Ascending aorta (tissue), 2 donors: ENCODE data around the gene CREB3L2. TPM values are rescaled to one million over a fixed set of nuclear protein-coding genes. Genes with fewer than 3 reads are reported as not detected.

ENCODE experiments used
- DNase-seq, 2 donors: peaks; one replicate each; pipeline ENCODE4 v3.0.0-alpha.2; 2019; ENCODE audit warnings: low spot score in 2 of 2
- H3K27ac ChIP-seq, 2 donors: fragments of 200-600 bp; sonication (generic); one replicate each; pipeline ENCODE4 v1.5.1; 2016 to 2017; ENCODE audit warnings: mild to moderate bottlenecking in 1 of 2
- H3K27me3 ChIP-seq: fragments of 200-600 bp; sonication (generic); one replicate; pipeline ENCODE4 v1.5.1; 2017
- H3K36me3 ChIP-seq, 2 donors: fragments of 200-600 bp; sonication (generic); one replicate each; pipeline ENCODE4 v1.5.1; 2016
- H3K4me1 ChIP-seq, 2 donors: fragments of 200-600 bp; sonication (generic); one replicate each; pipeline ENCODE4 v1.5.1; 2016 to 2017; ENCODE audit warnings: mild to moderate bottlenecking in 1 of 2
- H3K4me3 ChIP-seq, 2 donors: fragments of 200-600 bp; sonication (generic); one replicate each; pipeline ENCODE4 v1.5.1; 2016 to 2017; ENCODE audit warnings: mild to moderate bottlenecking in 1 of 2
- H3K9me3 ChIP-seq, 2 donors: fragments of 200-600 bp; sonication (generic); one replicate each; pipeline ENCODE4 v1.5.1; 2016
- CTCF ChIP-seq, 3 experiments: fragments of 200-600 bp in 2 of 3; fragments of 450-650 bp in 1 of 3; sonication (generic) in 2 of 3; IDR thresholded peaks; one replicate each; pipeline ENCODE4 v1.5.1; 2016 to 2019; ENCODE audit warnings: antibody characterized with exemption in 3 of 3, mild to moderate bottlenecking in 1 of 3, moderate library complexity in 1 of 3
- intact Hi-C: fragments of 100-400 bp; cut with DNase I; formaldehyde crosslinking; loops from one replicate; pipeline ENCODE4 v1.15.1; 2023
- total RNA-seq: library from RNA; depleted of rRNA; stranded (reverse); fragments of >200 nt; gene quantifications from one replicate; pipeline ENCODE4 v1.1.0, GENCODE V29; 2016

Gene CREB3L2
- total RNA-seq, 1 donor from 2014 or later = 38.5 TPM

GRCh38 chr7:137919987-137920386 lies 81.9 kb downstream of the CREB3L2 start:
- H3K9me3 ChIP-seq = no peaks in the 10 kb centered on the region
- H3K27me3 ChIP-seq = no peaks in the 10 kb centered on the region
- no peak for DNase-seq
- no peak for TF ChIP-seq CTCF (IDR thresholded peaks at IDR 0.05)
- no peak overlapping the region for H3K4me3 ChIP-seq
- H3K36me3 ChIP-seq = peaks cover 3 to 6% of the 10 kb centered on the region in 2 donors
- intact Hi-C loops = no loop called here
- H3K4me1 ChIP-seq = peaks cover 2 to 15% of the 10 kb centered on the region in 2 donors
- H3K27ac ChIP-seq = peak overlapping the region; percentile 26 to 70

GRCh38 chr7:137916980-137917645 lies 84.8 kb downstream of the CREB3L2 start:
- H3K4me3 ChIP-seq = no peak overlapping the region
- no peaks in the 10 kb centered on the region for H3K27me3 ChIP-seq
- no peak for TF ChIP-seq CTCF (IDR thresholded peaks at IDR 0.05)
- peaks cover 27 to 30% of the 10 kb centered on the region in 2 donors for H3K36me3 ChIP-seq
- peaks cover 0 to 13% of the 10 kb centered on the region in 2 donors for H3K4me1 ChIP-seq
- intact Hi-C loops = no loop called here
- DNase-seq = no peak
- no peaks in the 10 kb centered on the region for H3K9me3 ChIP-seq
- peak overlapping the region; percentile 58 to 71 for H3K27ac ChIP-seq

GRCh38 chr7:137916564-137916963 lies 85.3 kb downstream of the CREB3L2 start:
- Histone ChIP-seq H3K36me3 (peaks cover 32 to 36% of the 10 kb centered on the region in 2 donors), H3K27ac (peak overlapping the region; percentile 58 to 71)

GRCh38 chr7:137915266-137915665 lies 86.6 kb downstream of the CREB3L2 start:
- no peak overlapping the region for H3K27ac ChIP-seq
- H3K36me3 ChIP-seq = peaks cover 45 to 47% of the 10 kb centered on the region in 2 donors
- H3K9me3 ChIP-seq = no peaks in the 10 kb centered on the region
- H3K27me3 ChIP-seq = no peaks in the 10 kb centered on the region
- no peak for TF ChIP-seq CTCF (IDR thresholded peaks at IDR 0.05)
- no peak for DNase-seq
- intact Hi-C loops = no loop called here
- peaks cover 0 to 2% of the 10 kb centered on the region in 2 donors for H3K4me1 ChIP-seq
- H3K4me3 ChIP-seq = no peak overlapping the region

More at GRCh38 chr7:137916564-137916963, 85.3 kb downstream of the CREB3L2 start:
- intact Hi-C loops = no loop called here
- Histone ChIP-seq H3K4me1 (peaks cover 0 to 8% of the 10 kb centered on the region in 2 donors), H3K27me3 (no peaks in the 10 kb centered on the region), H3K4me3 (no peak overlapping the region), H3K9me3 (no peaks in the 10 kb centered on the region)
- no peak for TF ChIP-seq CTCF (IDR thresholded peaks at IDR 0.05)
- DNase-seq = no peak

GRCh38 chr7:137913985-137914384 lies 87.9 kb downstream of the CREB3L2 start:
- intact Hi-C loops = no loop called here
- DNase-seq = no peak
- TF ChIP-seq CTCF (IDR thresholded peaks at IDR 0.05) = no peak

More at GRCh38 chr7:137913985-137914384, 87.9 kb downstream of the CREB3L2 start:
- peaks cover 47 to 54% of the 10 kb centered on the region in 2 donors for H3K36me3 ChIP-seq
- no peaks in the 10 kb centered on the region for H3K9me3 ChIP-seq
- H3K27me3 ChIP-seq = no peaks in the 10 kb centered on the region
- no peak overlapping the region for H3K4me3 ChIP-seq
- H3K27ac ChIP-seq = no peak overlapping the region
- H3K4me1 ChIP-seq = peaks cover 0 to 8% of the 10 kb centered on the region in 2 donors
